ENCODE data around the gene TNP2.

TNP2 gene
- total RNA-seq, result 0 reads per million in 2 donors

GRCh38 chr16:11268921-11269375, at the start of gene TNP2:
Gene TNP2, minus strand, starts transcription at chr16:11269325. Its CDS starts 63 bp downstream, at chr16:11269262.
- no peak for DNase-seq

- no peak for DNase-seq
These were observed 49.7 kb upstream of the TNP2 start for GRCh38 chr16:11318817-11319216.

- no peak for DNase-seq
These were observed 47.3 kb upstream of the TNP2 start for GRCh38 chr16:11316331-11317015.

- DNase-seq, result no peak
These were observed 46.4 kb upstream of the TNP2 start for GRCh38 chr16:11315510-11315909.

- no peak for DNase-seq
These were observed 45.3 kb upstream of the TNP2 start for GRCh38 chr16:11314309-11314894.

GRCh38 chr16:11313493-11314308, 44.6 kb upstream of the TNP2 start:
- DNase-seq, result no peak

- no peak for DNase-seq
These were observed 43.8 kb upstream of the TNP2 start for GRCh38 chr16:11312718-11313492.

GRCh38 chr16:11310997-11311561, 42.0 kb upstream of the TNP2 start:
- DNase-seq, result no peak

- no peak for DNase-seq
These were observed 41.5 kb upstream of the TNP2 start for GRCh38 chr16:11310634-11310977.

GRCh38 chr16:11309895-11310633, 40.9 kb upstream of the TNP2 start:
- no peak for DNase-seq

- no peak for DNase-seq
These were observed 39.6 kb upstream of the TNP2 start for GRCh38 chr16:11308493-11309283.

GRCh38 chr16:11307639-11308492, 38.7 kb upstream of the TNP2 start:
- no peak for DNase-seq

GRCh38 chr16:11306997-11307638, 38.0 kb upstream of the TNP2 start:
- DNase-seq, result no peak

GRCh38 chr16:11306381-11306780, 37.3 kb upstream of the TNP2 start:
- DNase-seq, result no peak

- no peak for DNase-seq
These were observed 34.4 kb upstream of the TNP2 start for GRCh38 chr16:11303405-11304138.

GRCh38 chr16:11302977-11303376, 33.9 kb upstream of the TNP2 start:
- DNase-seq, result no peak

- no peak for DNase-seq
These were observed 32.7 kb upstream of the TNP2 start for GRCh38 chr16:11301645-11302501.

GRCh38 chr16:11300560-11300892, 31.4 kb upstream of the TNP2 start:
- no peak for DNase-seq
